Hepatocyte (in vitro differentiated cells): Measurements from ENCODE around the gene REV3L. TPM values are rescaled to one million over a fixed set of nuclear protein-coding genes. Genes with fewer than 3 reads are reported as not detected.

ENCODE experiments used
- DNase-seq: peaks from one replicate; pipeline ENCODE4 v3.0.0-alpha.2; 2016; ENCODE audit warnings: low spot score
- H2AFZ ChIP-seq: fragments of 200-600 bp; sonication (generic); 2 replicates; pipeline ENCODE4 v1.6.0; 2016; ENCODE audit warnings: antibody characterized with exemption, mild to moderate bottlenecking
- H3K27ac ChIP-seq: fragments of 200-600 bp; sonication (generic); 2 replicates; pipeline ENCODE4 v1.5.1; 2016; ENCODE audit warnings: mild to moderate bottlenecking
- H3K27me3 ChIP-seq: fragments of 200-600 bp; sonication (generic); 2 replicates; pipeline ENCODE4 v1.6.1; 2016
- H3K36me3 ChIP-seq: fragments of 200-600 bp; sonication (generic); replicated peaks from 2 replicates; pipeline ENCODE4 v1.5.1; 2016; ENCODE audit warnings: low read depth; ENCODE audit not compliant: insufficient read depth
- H3K4me1 ChIP-seq: fragments of 200-600 bp; sonication (generic); 2 replicates; pipeline ENCODE4 v1.5.1; 2016; ENCODE audit warnings: mild to moderate bottlenecking, moderate library complexity; ENCODE audit not compliant: insufficient read depth
- H3K4me2 ChIP-seq: fragments of 200-600 bp; sonication (generic); 2 replicates; pipeline ENCODE4 v1.6.0; 2016
- H3K4me3 ChIP-seq: fragments of 200-600 bp; sonication (generic); 2 replicates; pipeline ENCODE4 v1.5.1; 2016; ENCODE audit warnings: mild to moderate bottlenecking
- H3K79me2 ChIP-seq: fragments of 200-600 bp; sonication (generic); 2 replicates; pipeline ENCODE4 v1.6.0; 2017; ENCODE audit warnings: mild to moderate bottlenecking
- H3K9me2 ChIP-seq: fragments of 200-600 bp; sonication (generic); replicated peaks from 2 replicates; pipeline ENCODE4 v1.6.0; 2017; ENCODE audit warnings: mild to moderate bottlenecking; ENCODE audit not compliant: insufficient read depth
- H3K9me3 ChIP-seq: fragments of 200-600 bp; sonication (generic); 2 replicates; pipeline ENCODE4 v1.5.1; 2016; ENCODE audit warnings: low read depth, mild to moderate bottlenecking
- H4K20me1 ChIP-seq: fragments of 200-600 bp; sonication (generic); 2 replicates; pipeline ENCODE4 v1.6.0; 2016; ENCODE audit warnings: mild to moderate bottlenecking; ENCODE audit not compliant: insufficient read depth, poor library complexity, severe bottlenecking
- CTCF ChIP-seq: fragments of 200-600 bp; sonication (generic); IDR thresholded peaks from 2 replicates; pipeline ENCODE4 v1.5.1; 2016; ENCODE audit warnings: antibody characterized with exemption, mild to moderate bottlenecking; ENCODE audit not compliant: poor library complexity
- EZH2 ChIP-seq: fragments of 200-600 bp; sonication (generic); IDR thresholded peaks from 2 replicates; pipeline ENCODE4 v1.6.1; 2016; ENCODE audit warnings: antibody characterized with exemption, mild to moderate bottlenecking, borderline replicate concordance
- EZH2phosphoT487 ChIP-seq: fragments of 200-600 bp; sonication (generic); IDR thresholded peaks from one replicate; pipeline ENCODE4 v1.6.1; 2018; ENCODE audit warnings: antibody characterized with exemption, mild to moderate bottlenecking, low read depth, moderate library complexity; ENCODE audit not compliant: unreplicated experiment, severe bottlenecking
- WGBS: methylation state at CpG from one replicate; pipeline ENCODE4 v1.1.6; 2016; ENCODE audit warnings: low lambda C conversion rate; ENCODE audit errors: missing lambda C conversion rate; 5-methylcytosine and 5-hydroxymethylcytosine counted together
- polyA plus RNA-seq: library from polyadenylated mRNA; unstranded; fragments of >200 nt; fragmentation: Nextera tagmentation; extraction: Ambion mirVana; gene quantifications from 2 replicates; pipeline ENCODE4 v1.2.1, GENCODE V29; 2016
- total RNA-seq: library from RNA; depleted of rRNA; stranded (reverse); fragments of >200 nt; gene quantifications from 2 replicates; pipeline ENCODE4 v1.2.3, GENCODE V29; 2014

The REV3L gene
- total and polyA plus RNA-seq, 2 experiments from 2014 or later = 17.6 to 29.4 TPM

GRCh38 chr6:111388681-111389080, 94.3 kb downstream of the REV3L start:
- H3K9me2 ChIP-seq = no peaks in the 10 kb centered on the region
- no peaks in the 10 kb centered on the region for H3K36me3 ChIP-seq
- no peaks in the 10 kb centered on the region for H3K9me3 ChIP-seq
- H3K27me3 ChIP-seq = no peaks in the 10 kb centered on the region
- H3K4me2 ChIP-seq = no peak overlapping the region
- WGBS = 49% methylated on average over 2 of the region's 2 CpGs
- no peak for DNase-seq
- H3K27ac ChIP-seq = no peak overlapping the region
- no peak overlapping the region for H3K4me3 ChIP-seq
- TF ChIP-seq CTCF (no peak), EZH2phosphoT487 (no peak), EZH2 (no peak)
- no peak overlapping the region for H2AFZ ChIP-seq
- H3K4me1 ChIP-seq = no peaks in the 10 kb centered on the region
- H4K20me1 ChIP-seq = no peaks in the 10 kb centered on the region
- H3K79me2 ChIP-seq = no peaks in the 10 kb centered on the region

- no peak overlapping the region for H3K4me3 ChIP-seq
- H3K9me3 ChIP-seq = no peaks in the 10 kb centered on the region
- no peak overlapping the region for H3K27ac ChIP-seq
- no peak overlapping the region for H2AFZ ChIP-seq
- no peaks in the 10 kb centered on the region for H3K36me3 ChIP-seq
- 87% methylated on average over 9 of the region's 9 CpGs for WGBS
- no peak overlapping the region for H3K4me2 ChIP-seq
- H3K9me2 ChIP-seq = no peaks in the 10 kb centered on the region
- H4K20me1 ChIP-seq = no peaks in the 10 kb centered on the region
- no peaks in the 10 kb centered on the region for H3K4me1 ChIP-seq
- H3K27me3 ChIP-seq = no peaks in the 10 kb centered on the region
- TF ChIP-seq EZH2 (no peak), EZH2phosphoT487 (no peak), CTCF (no peak)
- no peaks in the 10 kb centered on the region for H3K79me2 ChIP-seq
- no peak for DNase-seq
These were observed 100.3 kb downstream of the REV3L start for GRCh38 chr6:111382476-111383294.

GRCh38 chr6:111381728-111382127, 101.3 kb downstream of the REV3L start:
- DNase-seq = no peak
- H3K79me2 ChIP-seq = no peaks in the 10 kb centered on the region
- H3K36me3 ChIP-seq = no peaks in the 10 kb centered on the region
- no peak overlapping the region for H3K27ac ChIP-seq
- no peaks in the 10 kb centered on the region for H3K4me1 ChIP-seq
- H2AFZ ChIP-seq = no peak overlapping the region
- H3K4me3 ChIP-seq = no peak overlapping the region
- no peaks in the 10 kb centered on the region for H3K27me3 ChIP-seq
- H4K20me1 ChIP-seq = no peaks in the 10 kb centered on the region
- H3K9me3 ChIP-seq = no peaks in the 10 kb centered on the region
- TF ChIP-seq CTCF (no peak), EZH2 (no peak), EZH2phosphoT487 (no peak)
- 79% methylated on average over 1 of the region's 1 CpG for WGBS
- H3K9me2 ChIP-seq = no peaks in the 10 kb centered on the region
- H3K4me2 ChIP-seq = no peak overlapping the region
